Epithelial cell of esophagus (primary cell): ENCODE data around the gene ZNF419.
"Not testable (repeated sequence)": the region's sequence is repeated elsewhere in the genome, so short reads cannot be mapped to it uniquely, and the experiment has no call there.

Experiments used
- DNase-seq: peaks from one replicate; pipeline ENCODE4 v3.0.0; 2010; ENCODE audit warnings: low read depth
- H3K4me3 ChIP-seq: 2 replicates; pipeline ENCODE4 v1.5.1; 2011; ENCODE audit warnings: mild to moderate bottlenecking, low read length, control low read depth
- CTCF ChIP-seq: IDR thresholded peaks from 2 replicates; pipeline ENCODE4 v1.5.1; 2011; ENCODE audit warnings: low read depth, mild to moderate bottlenecking, low read length, control low read depth, inconsistent platforms; ENCODE audit not compliant: insufficient read depth; ENCODE audit errors: missing control alignments

ZNF419 gene

GRCh38 chr19:57512845-57513244 lies 25.3 kb downstream of the ZNF419 start:
- H3K4me3 ChIP-seq = no peak overlapping the region
- no peak for TF ChIP-seq CTCF
- DNase-seq = no peak

- TF ChIP-seq CTCF = no peak
- no peak overlapping the region for H3K4me3 ChIP-seq
- no peak for DNase-seq
These were observed 27.7 kb downstream of the ZNF419 start for GRCh38 chr19:57515255-57515654.

GRCh38 chr19:57518021-57518420 lies 30.5 kb downstream of the ZNF419 start:
- not testable (repeated sequence) for H3K4me3 ChIP-seq, DNase-seq

- H3K4me3 ChIP-seq = peak within 1 kb of the TSS; percentile 95
- peak; percentile 97 for DNase-seq
- no peak for TF ChIP-seq CTCF
These were observed 39.8 kb downstream of the ZNF419 start, which contains the start of gene ZNF549 for GRCh38 chr19:57527136-57527881. TSS of gene ZNF549 (plus strand) at chr19:57527356. CDS start at chr19:57527574, 218 bp downstream.

GRCh38 chr19:57537953-57538547 lies 50.5 kb downstream of the ZNF419 start:
- no peak for DNase-seq
- no peak for TF ChIP-seq CTCF
- H3K4me3 ChIP-seq = no peak overlapping the region
